HG02840 (cell line): ENCODE measurements around the gene DCUN1D2.

Source experiments
- ATAC-seq: cut with Tn5 transposase; IDR thresholded peaks from one replicate; pipeline ENCODE4 v1.9.1; 2021; ENCODE audit warnings: mild to moderate bottlenecking, moderate library complexity, moderate number of reproducible peaks; ENCODE audit not compliant: unreplicated experiment, low FRiP score

Gene DCUN1D2

DNA sequence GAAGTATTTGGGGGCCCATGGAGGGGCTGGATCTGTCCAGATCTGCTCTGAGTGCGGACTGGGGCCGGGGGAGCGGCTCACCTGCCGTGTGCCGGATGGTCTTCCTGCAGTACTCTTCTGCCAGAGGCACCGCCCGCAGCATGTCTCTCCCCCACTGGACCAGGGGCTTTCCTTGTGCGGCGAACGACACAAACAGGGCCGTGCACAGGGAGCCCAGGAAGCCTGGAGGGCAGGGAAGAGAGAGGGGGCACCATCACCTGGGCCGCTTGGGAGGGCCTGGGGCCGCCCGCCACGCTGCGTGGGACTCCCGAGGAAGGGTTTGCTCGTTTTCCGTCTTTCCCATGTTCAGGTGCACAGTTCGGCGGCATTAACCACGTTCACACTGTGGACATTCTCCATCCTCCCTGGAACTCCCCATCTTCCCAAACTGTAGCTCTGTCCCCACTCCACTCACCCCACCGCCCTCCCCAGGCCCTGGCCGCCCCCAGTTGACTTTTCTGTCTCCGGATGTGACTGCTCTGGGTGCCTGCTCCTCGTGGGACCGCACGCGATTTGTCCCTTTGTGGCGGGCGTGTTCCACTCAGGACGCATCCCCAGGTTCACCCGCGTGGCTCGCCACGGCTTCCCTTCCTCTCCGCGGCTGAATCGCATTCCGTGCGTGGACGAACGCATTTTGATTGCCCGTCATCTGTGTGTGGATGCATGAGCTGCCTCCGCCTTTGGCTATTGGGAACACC is 61.5 kb downstream of the DCUN1D2 start:
- ATAC-seq, result no peak

DNA sequence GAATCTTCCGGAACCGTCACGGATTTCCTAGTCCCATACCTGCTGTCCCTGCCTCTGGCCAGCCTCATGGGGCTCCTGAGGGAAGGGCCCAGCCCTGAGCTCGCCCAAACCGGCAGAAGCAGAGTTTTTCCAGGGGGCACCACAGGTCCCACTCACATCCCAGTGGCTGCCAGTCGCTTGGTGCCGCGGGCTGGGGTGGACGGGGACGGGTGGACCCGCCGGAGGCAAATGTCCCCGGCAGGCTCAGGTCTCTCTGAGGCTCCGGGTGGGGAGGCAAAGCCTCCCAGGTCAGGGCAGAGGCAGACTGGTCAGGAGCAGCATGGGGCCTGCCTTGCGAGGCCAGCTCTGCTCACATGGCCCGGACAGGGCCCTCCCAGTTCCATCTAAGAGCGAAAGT is 62.0 kb downstream of the DCUN1D2 start:
- ATAC-seq, result no peak

DNA sequence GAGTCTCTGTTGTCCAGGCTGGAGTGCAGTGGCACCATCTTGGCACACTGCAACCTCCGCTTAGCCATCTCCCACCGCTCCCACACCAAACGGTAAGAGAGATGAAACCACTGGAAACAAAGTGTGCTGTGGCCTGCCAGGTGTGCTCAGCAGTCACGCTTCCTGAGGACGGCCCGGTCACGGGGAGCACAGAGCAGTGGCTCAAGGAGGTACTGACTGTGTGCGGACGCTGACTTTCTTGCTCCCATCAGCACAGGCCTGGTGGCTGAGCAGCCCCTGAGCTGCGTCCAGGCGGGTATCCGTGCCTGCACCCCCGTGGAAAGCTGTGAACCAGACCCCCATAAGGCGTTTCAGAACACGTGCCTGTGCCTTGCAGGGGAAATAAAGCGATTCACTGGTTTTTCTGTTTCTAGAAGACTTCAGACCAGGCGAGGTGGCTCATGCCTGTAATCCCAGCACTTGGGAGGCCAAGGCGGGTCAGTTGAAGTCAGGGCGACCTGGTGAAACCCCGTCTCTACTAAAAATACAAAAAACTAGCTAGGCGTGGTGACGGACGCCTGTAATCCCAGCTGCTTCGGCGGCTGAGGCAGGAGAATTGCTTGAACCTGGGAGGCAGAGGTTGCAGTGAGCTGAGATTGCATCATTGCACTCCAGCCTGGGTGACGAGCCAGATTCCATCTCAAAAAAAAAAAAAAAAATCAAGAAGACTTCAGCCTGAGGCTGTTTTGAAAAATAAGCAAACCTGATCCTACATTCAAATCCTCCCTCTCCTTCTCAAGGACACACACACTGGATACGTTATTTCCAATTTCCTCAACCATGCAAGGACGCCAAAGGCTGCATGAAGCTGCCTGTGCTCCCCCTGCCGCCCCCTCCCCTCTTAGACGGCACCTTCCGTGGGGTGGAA is 62.7 kb downstream of the DCUN1D2 start:
- no peak for ATAC-seq

GRCh38 chr13:113426591-113426986 is 63.9 kb downstream of the DCUN1D2 start:
- no peak for ATAC-seq

DNA sequence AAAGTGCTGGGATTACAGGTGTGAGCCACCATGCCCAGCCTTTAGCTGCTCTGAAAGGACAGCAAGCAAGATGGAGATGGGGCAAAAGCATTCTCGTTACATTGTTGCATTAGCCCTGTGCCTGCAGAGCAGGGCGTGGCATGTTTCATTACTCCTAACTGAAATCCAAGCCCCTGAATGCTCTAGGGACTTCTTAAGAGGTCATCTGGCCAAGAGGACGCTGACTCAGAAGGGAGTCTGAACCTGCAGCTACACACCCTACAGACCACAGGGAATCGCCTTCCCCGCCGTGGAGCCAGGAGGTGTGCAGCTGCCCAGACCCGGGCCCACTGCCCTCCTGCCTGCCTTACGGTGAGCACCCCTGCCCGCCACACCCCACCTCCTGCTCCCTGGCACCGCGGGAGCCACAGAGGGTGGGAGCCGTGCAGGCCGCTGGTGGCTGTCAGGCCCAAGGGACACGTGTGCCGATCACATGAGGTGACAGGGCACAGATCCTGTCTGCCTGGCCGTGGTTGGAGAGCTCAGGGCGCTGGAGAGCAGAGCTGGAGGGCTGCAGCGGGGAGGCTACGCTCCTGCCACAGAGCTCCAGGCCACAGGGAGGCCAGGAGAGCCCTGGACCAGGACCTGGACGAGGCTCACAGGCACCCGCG is 64.4 kb downstream of the DCUN1D2 start:
- ATAC-seq, result no peak

- no peak for ATAC-seq
Observed at GRCh38 chr13:113423520-113424163, 66.9 kb downstream of the DCUN1D2 start.

DNA sequence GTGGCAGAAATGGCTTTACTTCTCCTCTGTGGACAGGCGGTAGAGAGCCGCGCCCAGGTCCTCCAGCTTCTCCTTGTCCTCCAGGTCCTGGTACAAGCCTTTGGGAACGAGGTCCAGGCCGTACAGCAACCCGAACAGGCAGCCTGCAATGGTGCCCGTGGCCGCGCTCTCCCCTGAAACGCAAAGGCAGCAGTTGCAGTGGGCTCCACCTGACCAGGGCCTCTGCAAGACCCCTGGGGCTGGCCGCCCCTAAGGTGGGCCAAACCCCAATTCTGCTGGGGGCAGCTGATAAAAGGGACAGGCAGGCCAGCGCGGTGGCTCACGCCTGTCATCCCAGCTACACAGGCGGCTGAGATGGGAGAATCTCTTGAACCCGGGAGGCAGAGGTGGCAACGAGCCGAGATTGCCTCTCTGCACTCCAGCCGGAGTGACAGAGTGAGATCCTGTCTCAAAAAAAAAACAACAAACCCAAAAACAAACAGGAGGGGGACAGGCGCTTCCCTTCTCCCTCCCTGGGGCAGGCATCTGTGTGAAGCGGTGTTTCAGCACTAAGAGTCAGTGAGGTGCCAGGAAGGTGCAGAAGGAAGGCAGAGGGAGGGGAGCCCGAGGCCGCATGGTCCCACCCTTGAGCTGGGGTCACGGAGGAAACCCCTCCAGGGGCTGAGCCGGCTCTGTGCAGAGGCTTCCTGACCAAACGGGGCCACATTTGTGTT is 67.5 kb downstream of the DCUN1D2 start:
- ATAC-seq, result no peak

- no peak for ATAC-seq
Observed at GRCh38 chr13:113421673-113422270, 68.7 kb downstream of the DCUN1D2 start.

DNA sequence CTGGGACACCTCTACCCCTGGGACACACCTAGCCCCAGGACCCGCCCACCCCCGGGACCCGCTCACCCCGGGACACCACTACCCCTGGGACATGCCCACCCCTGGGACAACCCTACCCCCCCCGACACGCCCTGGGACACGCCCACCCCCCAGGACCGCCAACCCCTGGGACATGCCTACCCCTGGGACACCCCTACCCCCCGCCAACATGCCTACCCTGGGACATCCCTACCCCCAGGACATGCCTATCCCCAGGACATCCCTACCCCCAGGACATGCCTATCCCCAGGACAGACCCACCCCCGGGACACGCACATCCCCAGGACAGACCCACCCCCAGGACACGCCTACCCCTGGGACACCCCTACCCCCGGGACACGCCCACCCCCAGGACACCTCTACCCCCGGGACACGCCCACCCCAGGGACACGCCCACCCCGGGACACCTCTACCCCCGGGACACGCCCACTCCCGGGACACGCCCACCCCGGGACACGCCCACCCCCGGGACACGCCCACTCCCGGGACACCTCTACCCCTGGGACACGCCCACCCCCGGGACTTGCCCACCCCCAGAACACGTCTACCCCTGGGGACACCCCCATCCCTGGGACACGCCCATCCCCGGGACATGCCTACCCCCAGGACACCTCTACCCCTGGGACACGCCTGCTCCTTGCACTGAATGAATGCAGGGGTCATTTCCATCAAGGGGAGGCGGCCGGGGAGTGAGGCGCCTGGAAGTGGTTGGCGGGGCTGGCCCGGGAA is 69.5 kb downstream of the DCUN1D2 start:
- ATAC-seq, result no peak

- no peak for ATAC-seq
Observed at GRCh38 chr13:113420232-113420631, 70.3 kb downstream of the DCUN1D2 start.

DNA sequence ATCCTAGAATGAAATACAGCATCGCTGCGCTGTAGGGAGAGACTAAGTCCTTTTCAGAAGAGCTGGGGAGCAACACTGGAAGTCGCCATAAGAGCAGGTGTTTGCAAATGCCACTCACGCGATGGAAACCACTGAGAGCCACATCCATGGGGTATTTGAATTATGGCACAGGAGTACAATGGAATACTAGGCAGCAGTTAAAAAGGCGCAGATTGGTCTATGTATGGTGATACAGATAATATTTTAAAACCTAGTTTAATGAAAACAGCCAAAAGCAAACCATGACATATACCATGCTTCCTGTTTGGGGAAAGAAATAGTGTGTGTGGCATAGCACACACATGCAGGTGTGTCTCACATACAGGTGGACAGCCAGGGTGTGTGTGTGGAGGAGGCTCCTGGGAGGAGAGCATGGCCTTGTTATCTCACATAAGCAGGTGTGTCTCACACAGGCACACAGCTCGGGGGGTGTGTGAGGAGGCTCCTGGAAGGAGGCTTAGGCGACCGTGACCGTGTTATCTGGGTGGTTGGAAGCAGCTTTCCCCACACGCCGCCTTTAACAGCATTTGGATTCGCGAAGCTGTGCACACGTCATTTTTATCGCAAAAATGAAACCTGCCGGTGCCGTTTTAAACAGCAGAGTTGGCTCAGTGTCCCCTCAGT is 70.8 kb downstream of the DCUN1D2 start:
- no peak for ATAC-seq

DNA sequence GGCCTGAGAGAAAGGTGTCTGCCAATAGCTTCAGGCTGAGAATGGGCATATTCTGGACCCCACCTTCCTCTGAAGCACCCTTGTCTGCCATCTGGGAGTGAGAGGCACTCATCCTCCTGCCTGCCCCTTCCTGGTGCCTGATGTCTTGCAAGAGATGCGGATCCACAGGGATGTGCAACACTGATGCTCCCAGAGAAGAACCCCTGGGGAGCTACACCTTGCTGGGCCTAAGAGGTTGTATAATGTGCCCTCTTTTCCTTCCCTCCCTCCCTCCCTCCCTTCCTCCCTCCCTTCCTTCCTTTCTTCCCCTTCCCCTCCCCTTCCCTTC is 71.8 kb downstream of the DCUN1D2 start:
- no peak for ATAC-seq

- no peak for ATAC-seq
Observed at GRCh38 chr13:113417836-113418721, 72.4 kb downstream of the DCUN1D2 start.

- no peak for ATAC-seq
Observed at GRCh38 chr13:113417008-113417751, 73.3 kb downstream of the DCUN1D2 start.

DNA sequence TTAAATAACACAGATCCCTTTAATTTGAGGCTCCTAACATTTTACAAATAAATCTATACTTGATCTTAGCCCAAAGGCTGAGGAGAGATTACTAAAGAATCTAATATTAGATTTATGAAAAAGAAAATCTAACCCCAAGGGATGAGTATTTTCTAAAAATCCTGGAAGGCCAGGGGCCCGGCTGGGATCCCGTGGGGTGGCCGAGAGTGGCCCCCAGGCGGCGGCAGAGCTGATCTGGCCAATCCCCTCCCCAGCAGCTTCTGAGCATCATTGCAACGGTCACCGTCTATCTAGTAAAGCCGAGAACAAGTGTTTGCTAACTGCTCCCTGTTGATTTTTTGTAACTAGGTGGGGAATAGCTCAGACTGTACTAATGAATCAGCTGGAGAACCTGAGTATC is 74.7 kb downstream of the DCUN1D2 start:
- ATAC-seq, result no peak

- no peak for ATAC-seq
Observed at GRCh38 chr13:113415032-113415431, 75.5 kb downstream of the DCUN1D2 start.

GRCh38 chr13:113414335-113414734 is 76.2 kb downstream of the DCUN1D2 start:
- ATAC-seq, result no peak
